Adrenal gland (tissue), 5 donors: ENCODE data around the gene NHERF2.

ENCODE experiments used
- CTCF ChIP-seq, 6 experiments: fragments of 450-650 bp in 4 of 6; fragments of 200-600 bp in 2 of 6; sonication (generic) in 1 of 6; IDR thresholded peaks; 1 replicate in 5 of 6; 2 replicates in 1 of 6; pipeline versions ENCODE4 v1.5.1 to v1.8.0; 2016 to 2021; ENCODE audit warnings: antibody characterized with exemption in 6 of 6, mild to moderate bottlenecking in 2 of 6, moderate library complexity in 1 of 6
- POLR2A ChIP-seq, 2 donors: fragments of 450-650 bp; IDR thresholded peaks; one replicate each; pipeline ENCODE4 v1.6.1; 2017; ENCODE audit warnings: antibody characterized with exemption in 2 of 2, mild to moderate bottlenecking in 2 of 2, moderate library complexity in 1 of 2
- donor health status: DM: no; HTN: no; CAD: no.

- TF ChIP-seq CTCF (IDR thresholded peaks at IDR 0.05) (no peak), POLR2A (IDR thresholded peaks at IDR 0.05) (no peak)
Observed at GRCh38 chr16:2019518-2019920, 7.2 kb upstream of the NHERF2 start, which contains the start of gene NPW.
